IMR-90 (cell line): ENCODE results near the gene ZNF280C. TPM values are rescaled to one million over a fixed set of nuclear protein-coding genes. Genes with fewer than 3 reads are reported as not detected.

ENCODE experiments used
- ATAC-seq: fragments of 200-7000 bp; cut with Tn5 transposase; 2 replicates; pipeline ENCODE4 v1.9.1; 2020; ENCODE audit warnings: low read depth, mild to moderate bottlenecking, moderate library complexity
- BruUV-seq: library from RNA; stranded (reverse); fragments of 400-500 nt; replicated peaks from 2 replicates; lab custom pipeline; 2021; lab: Mats Ljungman, UMichigan
- CTCF ChIA-PET: fragments of 300-600 bp; formaldehyde crosslinking; extraction: SDS; loops from one replicate; lab custom pipeline; 2021; ENCODE audit warnings: antibody characterized with exemption; lab: Yijun Ruan, JAX
- POLR2A ChIA-PET: fragments of 300-600 bp; sonication (Branson Sonifier 250); formaldehyde crosslinking; loops from one replicate; lab custom pipeline; 2022; ENCODE audit warnings: antibody characterized with exemption; ENCODE audit not compliant: unreplicated experiment; lab: Charles Lee
- DNase-seq: peaks from one replicate; pipeline ENCODE4 v3.0.0; 2013
- H2AFZ ChIP-seq: replicated peaks from 2 replicates; pipeline ENCODE3; 2013; ENCODE audit warnings: low read length, mild to moderate bottlenecking; ENCODE audit not compliant: poor library complexity
- H2AK5ac ChIP-seq: 2 replicates; pipeline ENCODE4 v1.6.1; 2013; ENCODE audit warnings: low read depth, low read length, inconsistent platforms
- H2AK9ac ChIP-seq: replicated peaks from 2 replicates; pipeline ENCODE3; 2013; ENCODE audit warnings: mild to moderate bottlenecking, low read depth, low read length, moderate library complexity; ENCODE audit not compliant: poor library complexity
- H2BK120ac ChIP-seq: 2 replicates; pipeline ENCODE4 v1.6.1; 2013; ENCODE audit warnings: low read depth, low read length, inconsistent platforms
- H2BK15ac ChIP-seq: 3 replicates; pipeline ENCODE4 v1.6.1; 2013; ENCODE audit warnings: low read depth, low read length, inconsistent platforms
- H2BK20ac ChIP-seq: 2 replicates; pipeline ENCODE4 v1.6.1; 2013; ENCODE audit warnings: low read depth, mild to moderate bottlenecking, inconsistent platforms, low read length, moderate library complexity
- H2BK5ac ChIP-seq: 2 replicates; pipeline ENCODE4 v1.6.1; 2013; ENCODE audit warnings: mild to moderate bottlenecking, low read depth, low read length, inconsistent platforms; ENCODE audit not compliant: poor library complexity, severe bottlenecking
- H3K14ac ChIP-seq: replicated peaks from 2 replicates; pipeline ENCODE4 v1.6.1; 2013; ENCODE audit warnings: low read depth, low read length, inconsistent platforms
- H3K18ac ChIP-seq: 2 replicates; pipeline ENCODE4 v1.6.1; 2013; ENCODE audit warnings: low read depth, low read length, control low read depth
- H3K23ac ChIP-seq: 2 replicates; pipeline ENCODE4 v1.6.1; 2013; ENCODE audit warnings: low read depth, low read length, inconsistent platforms
- H3K27ac ChIP-seq: 2 replicates; pipeline ENCODE4 v1.5.1; 2013; ENCODE audit warnings: mild to moderate bottlenecking, control low read depth, low read length; ENCODE audit not compliant: insufficient read depth
- H3K27me3 ChIP-seq: 2 replicates; pipeline ENCODE4 v1.6.1; 2013; ENCODE audit warnings: low read length; ENCODE audit not compliant: control insufficient read depth, insufficient read depth
- H3K36me3 ChIP-seq: 2 replicates; pipeline ENCODE4 v1.6.1; 2013; ENCODE audit warnings: low read length, mixed read lengths; ENCODE audit not compliant: control insufficient read depth, insufficient read depth
- H3K4ac ChIP-seq: 2 replicates; pipeline ENCODE4 v1.6.1; 2013; ENCODE audit warnings: low read depth, low read length, inconsistent platforms
- H3K4me1 ChIP-seq: 2 replicates; pipeline ENCODE4 v1.6.1; 2013; ENCODE audit warnings: low read length, mixed read lengths; ENCODE audit not compliant: control insufficient read depth, insufficient read depth
- H3K4me2 ChIP-seq: 2 replicates; pipeline ENCODE4 v1.6.1; 2013; ENCODE audit warnings: low read depth, mild to moderate bottlenecking, control low read depth, low read length, moderate library complexity
- H3K4me3 ChIP-seq: 2 replicates; pipeline ENCODE4 v1.5.1; 2013; ENCODE audit warnings: low read depth, mild to moderate bottlenecking, control low read depth, low read length, moderate library complexity; ENCODE audit not compliant: insufficient read depth
- H3K56ac ChIP-seq: 2 replicates; pipeline ENCODE4 v1.6.1; 2013; ENCODE audit warnings: low read length, inconsistent platforms; ENCODE audit not compliant: insufficient read depth; ENCODE audit errors: extremely low read depth
- H3K79me1 ChIP-seq, 2 experiments: 2 replicates each; pipeline ENCODE4 v1.6.1; 2013; ENCODE audit warnings: low read length in 2 of 2, inconsistent platforms in 1 of 2, low read depth in 1 of 2
- H3K9ac ChIP-seq: 2 replicates; pipeline ENCODE4 v1.6.1; 2013; ENCODE audit warnings: low read depth, low read length, control low read depth
- H3K9me1 ChIP-seq: 2 replicates; pipeline ENCODE4 v1.6.1; 2013; ENCODE audit warnings: low read length, inconsistent platforms; ENCODE audit not compliant: insufficient read depth
- H3K9me3 ChIP-seq: 2 replicates; pipeline ENCODE4 v1.6.1; 2013; ENCODE audit warnings: low read length; ENCODE audit not compliant: control insufficient read depth, insufficient read depth
- H4K20me1 ChIP-seq: 2 replicates; pipeline ENCODE4 v1.6.1; 2013; ENCODE audit warnings: low read length, inconsistent platforms; ENCODE audit not compliant: insufficient read depth
- H4K5ac ChIP-seq: 2 replicates; pipeline ENCODE4 v1.6.1; 2013; ENCODE audit warnings: mild to moderate bottlenecking, low read depth, low read length, control low read depth
- H4K8ac ChIP-seq, 2 experiments: 2 replicates each; pipeline ENCODE4 v1.6.1; 2013; ENCODE audit warnings: low read depth in 2 of 2, low read length in 2 of 2, control low read depth in 1 of 2, inconsistent platforms in 1 of 2
- H4K91ac ChIP-seq: 2 replicates; pipeline ENCODE4 v1.6.1; 2013; ENCODE audit warnings: low read depth, low read length, inconsistent platforms; ENCODE audit not compliant: insufficient read depth
- BHLHE40 ChIP-seq: fragments of 150-350 bp; IDR thresholded peaks from 2 replicates; pipeline ENCODE4 v1.6.1; 2016; ENCODE audit warnings: mild to moderate bottlenecking, low read depth, low read length
- CHD1 ChIP-seq: IDR thresholded peaks from 2 replicates; pipeline ENCODE4 v1.6.1; 2012; ENCODE audit warnings: low read depth, low read length, improper control_type of control experiment
- CTCF ChIP-seq: conservative IDR thresholded peaks from 2 replicates; pipeline ENCODE4 v1.5.1; 2012; ENCODE audit warnings: mild to moderate bottlenecking, low read depth, low read length, improper control_type of control experiment
- ELK1 ChIP-seq: fragments of 150-350 bp; IDR thresholded peaks from 2 replicates; pipeline ENCODE4 v1.6.1; 2016; ENCODE audit warnings: low read depth, mild to moderate bottlenecking, low read length, moderate library complexity, borderline replicate concordance
- FOS ChIP-seq: fragments of 150-350 bp; IDR thresholded peaks from 2 replicates; pipeline ENCODE4 v1.6.1; 2016; ENCODE audit warnings: low read depth, low read length
- MAFK ChIP-seq: IDR thresholded peaks from 2 replicates; pipeline ENCODE4 v1.6.1; 2012; ENCODE audit warnings: low read depth, low read length, improper control_type of control experiment
- MAZ ChIP-seq: IDR thresholded peaks from 2 replicates; pipeline ENCODE4 v1.6.1; 2012; ENCODE audit warnings: low read depth, mild to moderate bottlenecking, low read length, improper control_type of control experiment, moderate library complexity, borderline replicate concordance
- NFE2L2 ChIP-seq: fragments of 150-350 bp; IDR thresholded peaks from 2 replicates; pipeline ENCODE4 v1.6.1; 2016; ENCODE audit warnings: low read depth, mild to moderate bottlenecking, low read length
- RFX5 ChIP-seq: IDR thresholded peaks from 2 replicates; pipeline ENCODE4 v1.8.0; 2012; ENCODE audit warnings: low read depth, mild to moderate bottlenecking, low read length, moderate library complexity
- WGBS, 2 experiments: methylation state at CpG; one replicate each; pipeline versions ENCODE4 v1.1.5 to v1.1.7; 2013; ENCODE audit warnings: missing lambda C conversion rate in 2 of 2; ENCODE audit not compliant: insufficient read length in 1 of 2; ENCODE audit errors: extremely low coverage in 2 of 2; 5-methylcytosine and 5-hydroxymethylcytosine counted together
- dilution Hi-C: fragments of 300-500 bp; cut with HindIII; formaldehyde crosslinking; loops from one replicate; pipeline ENCODE4 v1.14.3; 2018; ENCODE audit warnings: low sequenced_read_pairs; ENCODE audit not compliant: unreplicated experiment
- in situ Hi-C: fragments of 300-500 bp; cut with MboI; formaldehyde crosslinking; loops from 3 replicates; pipeline ENCODE4 v1.14.3; 2019; ENCODE audit warnings: low sequenced_read_pairs, inconsistent platforms, mixed read lengths
- intact Hi-C: fragments of 100-400 bp; cut with micrococcal nuclease; formaldehyde crosslinking; loops from 2 replicates; pipeline ENCODE4 v1.10.0; 2022
- polyA plus RNA-seq, 3 experiments: library from polyadenylated mRNA; depleted of rRNA; stranded (reverse); fragments of >200 nt; gene quantifications; 2 replicates each; pipeline ENCODE4 v1.2.3, GENCODE V29; 2012; ENCODE audit warnings: low replicate concordance in 1 of 3
- total RNA-seq: library from RNA; depleted of rRNA; stranded (reverse); fragments of >200 nt; gene quantifications from 2 replicates; pipeline ENCODE4 v1.2.3, GENCODE V29; 2012

ZNF280C gene
- total and polyA plus RNA-seq, 2 of the 4 experiments (the other 2 are of a cell fraction) = 3.1 to 4.5 TPM

GRCh38 chrX:130170752-130171445 lies 97.8 kb downstream of the ZNF280C start:
- ATAC-seq (peak; percentile 25), DNase-seq (no peak)
- H2AK5ac ChIP-seq = no peak overlapping the region
- no peak overlapping the region for H3K23ac ChIP-seq
- H3K9me1 ChIP-seq = peaks cover 11% of the 10 kb centered on the region; the same call in 1 of the 2 replicates
- peak overlapping the region; percentile 87 for H2AFZ ChIP-seq
- H4K91ac ChIP-seq = no peak overlapping the region
- no peak overlapping the region for H4K5ac ChIP-seq
- dilution Hi-C loops = no loop called here
- H3K4me1 ChIP-seq = peaks cover 7% of the 10 kb centered on the region
- H2BK20ac ChIP-seq = no peak overlapping the region
- no peak overlapping the region for H2BK5ac ChIP-seq
- H3K36me3 ChIP-seq = no peaks in the 10 kb centered on the region
- H3K9ac ChIP-seq = peak overlapping the region; percentile 16; the same call in 1 of the 2 replicates
- in situ Hi-C loops = no loop called here
- ChIA-PET CTCF (no interaction called here), POLR2A (no interaction called here)
- no peak overlapping the region for H2BK15ac ChIP-seq
- peak overlapping the region; percentile 42; the same call in 1 of the 2 replicates for H3K4me3 ChIP-seq
- no peaks in the 10 kb centered on the region for H3K9me3 ChIP-seq
- no peak overlapping the region for H3K27ac ChIP-seq
- WGBS, 2 experiments = 60% methylated on average over 1 of the region's 36 CpGs; no CpG with 5 or more reads in 1 of the 2 experiments
- 0 out of 2 replicates have a peak overlapping the region, but pooled peaks have one; percentile 7 for H3K4ac ChIP-seq
- H4K20me1 ChIP-seq = no peaks in the 10 kb centered on the region
- H3K56ac ChIP-seq = no peak overlapping the region
- H3K14ac ChIP-seq = no peak overlapping the region
- no TSS peak for BruUV-seq
- intact Hi-C loops = loop anchor here (5.0 kb wide), 1 partner anchor 59 kb away; the partner anchor contains the start of gene ELF4
- H3K4me2 ChIP-seq = peak overlapping the region; percentile 65
- no peak overlapping the region for H3K18ac ChIP-seq
- no peak for TF ChIP-seq MAZ
- TF ChIP-seq BHLHE40 = no peak
- TF ChIP-seq CTCF = no peak
- TF ChIP-seq CHD1 = no peak
- TF ChIP-seq ELK1 = no peak
- no peak for TF ChIP-seq NFE2L2
- TF ChIP-seq RFX5 = no peak
- TF ChIP-seq MAFK = no peak
- no peak for TF ChIP-seq FOS
- peak overlapping the region; percentile 57 for H2AK9ac ChIP-seq
- H3K27me3 ChIP-seq = peaks cover 2% of the 10 kb centered on the region; the same call in 1 of the 2 replicates
- no peak overlapping the region for H2BK120ac ChIP-seq
- 0 out of 4 replicates have a peak, but pooled peaks cover 0 to 7% of the 10 kb centered on the region in 2 experiments for H3K79me1 ChIP-seq
- H4K8ac ChIP-seq = peak overlapping the region; percentile 44 to 64; a peak in 2 of 4 replicates
